Activated T-cell treated with anti-CD3 and anti-CD28 coated beads, Interleukin-2, amount 50 U/mL, for 72 hours (primary cell): ENCODE measurements around the gene SDK2. TPM values are rescaled to one million over a fixed set of nuclear protein-coding genes. Genes with fewer than 3 reads are reported as not detected.

Source experiments
- ATAC-seq, 2 donors: fragments of 150-1000 bp; cut with Tn5 transposase; replicated peaks in 1 of 2; 2 replicates each; pipeline ENCODE4 v1.10.0; 2021; ENCODE audit warnings: moderate library complexity in 2 of 2, mild to moderate bottlenecking in 1 of 2
- DNase-seq, 2 donors: peaks; one replicate each; pipeline ENCODE4 v3.0.0; 2021 to 2022; ENCODE audit warnings: mixed read lengths in 1 of 2
- H3K27ac Mint-ChIP-seq: one replicate; pipeline ENCODE4 v1.8.0; 2022; ENCODE audit warnings: mild to moderate bottlenecking, moderate library complexity, mixed read lengths
- H3K27me3 Mint-ChIP-seq: one replicate; pipeline ENCODE4 v1.8.0; 2022; ENCODE audit warnings: low read depth, mixed read lengths
- H3K36me3 Mint-ChIP-seq, 2 donors: one replicate each; pipeline ENCODE4 v1.8.0; 2022; ENCODE audit warnings: mixed read lengths in 2 of 2, mild to moderate bottlenecking in 1 of 2; ENCODE audit not compliant: insufficient read depth in 2 of 2
- H3K4me1 Mint-ChIP-seq: one replicate; pipeline ENCODE4 v1.8.0; 2022; ENCODE audit warnings: low read depth, mixed read lengths
- H3K4me3 Mint-ChIP-seq, 2 donors: one replicate each; pipeline ENCODE4 v1.8.0; 2022; ENCODE audit warnings: mild to moderate bottlenecking in 2 of 2, mixed read lengths in 2 of 2, moderate library complexity in 2 of 2
- H3K9me3 Mint-ChIP-seq, 2 donors: one replicate each; pipeline ENCODE4 v1.8.0; 2022; ENCODE audit warnings: mixed read lengths in 2 of 2
- total RNA-seq, 2 donors: library from RNA; stranded (reverse); gene quantifications; one replicate each; pipeline ENCODE4 v1.2.3, GENCODE V29; 2022

Gene SDK2
- total RNA-seq, 2 donors from 2014 or later, result 0.26 to 0.44 TPM

DNA sequence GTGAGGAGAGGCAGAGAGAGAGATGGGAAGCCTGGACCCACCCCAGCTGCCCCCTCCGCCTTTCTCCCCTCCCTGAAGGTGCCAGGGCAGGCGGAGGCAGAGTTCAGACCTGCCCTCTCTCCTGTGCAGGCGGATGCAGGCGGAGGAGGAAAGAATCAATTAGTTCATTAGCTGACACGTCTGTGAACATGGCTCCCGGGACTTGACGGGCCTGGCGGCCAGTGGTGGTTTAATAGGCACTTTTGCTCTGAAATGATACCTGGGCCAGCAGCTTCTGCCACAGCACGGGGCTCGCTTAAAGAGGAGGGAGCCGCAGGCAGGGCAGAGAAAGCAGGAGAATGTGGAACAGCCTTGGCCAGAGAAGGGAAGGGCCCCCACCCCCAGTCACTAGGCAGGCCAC, 98.1 kb downstream of the SDK2 start:
- Mint-ChIP-seq H3K36me3 (no peaks in the 10 kb centered on the region), H3K27ac (no peak overlapping the region), H3K9me3 (no peaks in the 10 kb centered on the region), H3K4me3 (no peak overlapping the region), H3K4me1 (peaks cover 11% of the 10 kb centered on the region), H3K27me3 (no peaks in the 10 kb centered on the region)
- DNase-seq (no peak), ATAC-seq (no peak)

DNA sequence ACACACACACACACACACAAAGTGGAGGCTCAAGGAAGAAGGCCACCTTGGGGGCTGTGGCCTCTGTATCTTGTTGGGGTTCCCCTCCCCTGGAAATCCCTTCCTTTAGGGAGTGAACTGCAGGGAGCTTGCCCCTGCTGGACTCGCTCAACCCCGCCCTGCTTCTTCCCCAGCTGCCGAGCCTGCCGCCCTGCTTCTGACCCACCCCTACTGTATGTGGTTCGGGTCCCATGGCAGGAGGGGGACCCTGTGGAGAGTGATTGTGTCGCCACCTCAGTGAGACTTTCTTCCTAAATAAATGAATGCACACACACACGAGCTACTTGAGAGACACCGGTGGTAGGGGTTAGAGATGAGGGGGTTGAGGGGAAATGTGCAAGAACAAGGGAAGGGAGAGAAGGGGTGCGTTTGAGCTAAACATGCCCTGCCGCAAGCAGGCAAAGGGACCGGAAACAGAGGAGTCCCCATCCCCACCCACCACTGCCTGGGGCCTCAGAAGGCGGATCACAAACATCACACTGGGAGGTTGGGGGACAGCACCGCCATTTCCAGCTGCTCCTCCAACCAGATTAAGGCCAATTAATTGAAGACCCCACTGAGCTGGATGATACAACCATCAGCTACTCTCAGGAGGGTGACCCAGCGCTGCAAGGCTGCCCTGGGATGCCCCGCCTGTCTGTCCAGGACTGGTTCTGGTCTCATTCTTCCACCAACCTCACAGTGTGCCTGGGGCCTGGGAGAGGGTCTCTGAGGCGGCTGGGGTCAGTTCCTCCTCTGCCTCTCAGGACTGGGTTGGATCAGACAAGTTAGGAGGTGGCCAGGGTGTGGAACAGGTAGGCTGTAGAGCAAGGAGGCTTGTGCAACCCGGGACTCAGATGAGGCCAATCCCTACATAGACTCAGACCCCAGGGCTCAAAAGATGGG, 98.9 kb downstream of the SDK2 start:
- H3K4me3 Mint-ChIP-seq, result no peak overlapping the region
- H3K9me3 Mint-ChIP-seq, result no peaks in the 10 kb centered on the region
- H3K4me1 Mint-ChIP-seq, result peaks cover 11% of the 10 kb centered on the region
- no peak for ATAC-seq
- H3K36me3 Mint-ChIP-seq, result no peaks in the 10 kb centered on the region
- H3K27me3 Mint-ChIP-seq, result no peaks in the 10 kb centered on the region
- no peak for DNase-seq
- no peak overlapping the region for H3K27ac Mint-ChIP-seq

DNA sequence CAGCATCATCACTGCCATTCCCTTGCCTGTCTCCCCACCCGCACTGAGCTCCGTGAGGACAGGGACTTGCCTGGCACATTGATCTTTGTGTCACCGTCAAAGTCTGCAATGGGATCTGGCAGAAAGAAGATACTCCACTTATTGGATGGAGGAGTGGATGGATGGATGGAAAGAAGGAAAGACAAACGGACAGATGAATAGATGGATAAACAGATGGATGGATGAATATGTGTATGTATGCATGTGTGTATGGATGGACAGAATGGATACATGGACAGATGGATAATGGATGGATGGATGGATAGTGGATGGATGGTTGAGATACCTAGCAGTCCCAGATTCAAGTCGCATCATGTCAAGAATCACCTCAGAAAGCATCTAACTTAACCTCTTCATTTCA, 99.9 kb downstream of the SDK2 start:
- Mint-ChIP-seq H3K4me1 (peaks cover 11% of the 10 kb centered on the region), H3K27me3 (no peaks in the 10 kb centered on the region), H3K36me3 (no peaks in the 10 kb centered on the region), H3K9me3 (no peaks in the 10 kb centered on the region), H3K4me3 (no peak overlapping the region), H3K27ac (no peak overlapping the region)
- ATAC-seq, result no peak
- no peak for DNase-seq

DNA sequence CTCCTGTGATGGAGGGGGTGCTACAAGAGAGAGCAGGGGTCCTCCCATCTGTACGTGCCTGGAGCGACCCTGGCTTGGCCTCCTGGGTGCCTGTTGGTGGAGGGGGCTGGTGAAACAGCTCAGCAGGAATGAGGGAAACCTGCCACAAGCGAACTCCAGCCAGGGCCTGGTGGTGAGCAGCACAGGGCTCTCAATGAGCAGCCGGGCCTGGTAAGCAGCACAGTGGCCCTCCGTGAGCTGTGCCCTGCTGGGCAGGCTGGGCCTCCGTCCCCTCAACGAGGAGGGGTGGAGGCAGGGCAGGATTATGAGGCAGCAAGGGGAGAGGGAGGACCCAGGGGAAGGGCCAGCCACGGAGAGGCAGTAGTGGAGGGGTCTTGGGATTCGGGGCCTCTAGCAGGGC, 101.9 kb downstream of the SDK2 start:
- Mint-ChIP-seq H3K27me3 (no peaks in the 10 kb centered on the region), H3K9me3 (no peaks in the 10 kb centered on the region), H3K27ac (no peak overlapping the region), H3K36me3 (no peaks in the 10 kb centered on the region), H3K4me1 (peaks cover 6% of the 10 kb centered on the region), H3K4me3 (no peak overlapping the region)
- DNase-seq (no peak), ATAC-seq (no peak)

DNA sequence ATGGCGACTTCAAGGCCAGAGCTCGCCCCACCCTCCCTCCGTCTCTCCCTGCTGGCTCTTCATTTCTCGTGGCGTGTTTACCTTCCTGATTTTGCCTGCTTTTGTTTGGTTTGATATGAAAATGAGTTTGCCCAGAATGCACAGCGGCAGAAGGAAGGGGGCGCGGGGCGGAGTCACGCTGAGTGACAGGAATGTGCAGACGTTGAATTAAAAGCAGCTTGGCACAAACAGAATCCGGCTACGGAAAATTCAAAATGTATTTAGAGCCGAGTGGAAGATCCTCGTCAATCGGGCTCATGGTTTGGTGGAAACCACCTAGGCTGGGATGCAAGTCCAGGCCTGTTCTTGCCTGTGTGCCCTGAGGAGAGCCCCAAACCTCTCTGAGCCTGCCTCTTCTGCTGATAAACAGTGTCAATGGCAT, 102.7 kb downstream of the SDK2 start:
- DNase-seq, result no peak
- H3K4me3 Mint-ChIP-seq, result no peak overlapping the region
- ATAC-seq, result no peak
- H3K27ac Mint-ChIP-seq, result no peak overlapping the region
- no peaks in the 10 kb centered on the region for H3K4me1 Mint-ChIP-seq
- H3K9me3 Mint-ChIP-seq, result no peaks in the 10 kb centered on the region
- H3K36me3 Mint-ChIP-seq, result no peaks in the 10 kb centered on the region
- no peaks in the 10 kb centered on the region for H3K27me3 Mint-ChIP-seq

DNA sequence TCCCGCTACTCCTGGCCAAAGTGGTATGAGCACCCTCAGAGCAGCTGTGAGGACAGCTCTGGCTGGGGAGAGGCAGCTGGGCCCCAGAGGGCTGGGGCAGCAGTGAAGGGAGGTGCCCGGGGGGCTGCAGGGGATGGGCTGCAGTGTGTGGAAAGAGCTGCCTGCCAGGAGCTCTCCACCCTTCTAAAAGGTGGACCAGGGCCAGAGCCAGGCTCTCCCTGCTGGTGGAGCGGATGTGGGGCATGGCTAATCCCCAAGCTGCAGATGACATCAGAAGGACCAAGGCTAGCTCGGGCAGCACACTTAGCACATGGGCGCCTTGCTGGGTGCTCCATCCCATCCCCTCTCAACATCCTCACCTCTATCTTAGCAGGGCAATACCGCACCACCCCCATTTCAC, 103.1 kb downstream of the SDK2 start:
- DNase-seq (no peak), ATAC-seq (no peak)
- no peaks in the 10 kb centered on the region for H3K4me1 Mint-ChIP-seq
- no peak overlapping the region for H3K27ac Mint-ChIP-seq
- no peaks in the 10 kb centered on the region for H3K9me3 Mint-ChIP-seq
- no peaks in the 10 kb centered on the region for H3K27me3 Mint-ChIP-seq
- no peaks in the 10 kb centered on the region for H3K36me3 Mint-ChIP-seq
- no peak overlapping the region for H3K4me3 Mint-ChIP-seq

DNA sequence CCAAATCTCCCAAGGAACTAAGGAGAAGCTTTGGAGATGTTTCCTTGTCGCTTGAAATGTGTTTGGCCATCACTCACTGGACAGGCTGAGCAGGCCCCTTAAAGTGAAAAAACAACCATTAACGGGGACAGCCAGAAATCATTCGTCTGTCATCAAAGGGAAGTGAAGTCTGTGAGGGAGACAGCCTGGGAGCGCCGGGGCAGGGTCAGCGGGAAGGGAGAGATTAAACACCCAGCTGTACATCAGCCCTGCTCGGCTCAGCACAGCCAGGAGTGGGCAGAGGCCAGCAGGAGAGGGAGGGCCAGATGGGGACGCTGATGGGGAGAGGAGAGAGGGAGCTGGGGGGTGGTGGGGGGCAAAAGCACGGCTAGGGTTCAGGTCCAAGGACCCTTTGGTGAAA, 105.1 kb downstream of the SDK2 start:
- Mint-ChIP-seq H3K9me3 (no peaks in the 10 kb centered on the region), H3K27me3 (no peaks in the 10 kb centered on the region), H3K36me3 (no peaks in the 10 kb centered on the region), H3K4me1 (no peaks in the 10 kb centered on the region), H3K27ac (no peak overlapping the region), H3K4me3 (no peak overlapping the region)
- no peak for ATAC-seq
- no peak for DNase-seq

DNA sequence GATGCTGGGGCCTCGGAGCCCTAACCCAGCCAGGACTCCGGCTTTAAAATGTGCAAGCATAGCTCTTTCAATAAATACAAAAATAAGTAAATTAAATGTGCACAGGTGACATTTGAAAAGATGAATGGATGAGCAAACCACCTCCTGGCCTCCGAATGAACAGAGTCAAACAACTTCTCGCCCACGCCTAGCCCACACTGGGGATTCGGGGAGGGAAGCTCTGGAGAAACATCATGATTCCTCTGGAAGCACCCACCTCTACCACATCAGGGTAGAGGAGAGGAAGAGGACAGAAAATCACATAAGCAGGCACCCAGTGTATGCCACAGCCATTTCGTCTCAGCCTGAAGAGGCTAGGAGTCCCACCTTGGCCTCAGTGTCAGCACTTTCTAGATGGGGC, 105.8 kb downstream of the SDK2 start:
- Mint-ChIP-seq H3K4me3 (no peak overlapping the region), H3K36me3 (no peaks in the 10 kb centered on the region), H3K27me3 (no peaks in the 10 kb centered on the region), H3K4me1 (no peaks in the 10 kb centered on the region), H3K9me3 (no peaks in the 10 kb centered on the region), H3K27ac (no peak overlapping the region)
- no peak for DNase-seq
- no peak for ATAC-seq

DNA sequence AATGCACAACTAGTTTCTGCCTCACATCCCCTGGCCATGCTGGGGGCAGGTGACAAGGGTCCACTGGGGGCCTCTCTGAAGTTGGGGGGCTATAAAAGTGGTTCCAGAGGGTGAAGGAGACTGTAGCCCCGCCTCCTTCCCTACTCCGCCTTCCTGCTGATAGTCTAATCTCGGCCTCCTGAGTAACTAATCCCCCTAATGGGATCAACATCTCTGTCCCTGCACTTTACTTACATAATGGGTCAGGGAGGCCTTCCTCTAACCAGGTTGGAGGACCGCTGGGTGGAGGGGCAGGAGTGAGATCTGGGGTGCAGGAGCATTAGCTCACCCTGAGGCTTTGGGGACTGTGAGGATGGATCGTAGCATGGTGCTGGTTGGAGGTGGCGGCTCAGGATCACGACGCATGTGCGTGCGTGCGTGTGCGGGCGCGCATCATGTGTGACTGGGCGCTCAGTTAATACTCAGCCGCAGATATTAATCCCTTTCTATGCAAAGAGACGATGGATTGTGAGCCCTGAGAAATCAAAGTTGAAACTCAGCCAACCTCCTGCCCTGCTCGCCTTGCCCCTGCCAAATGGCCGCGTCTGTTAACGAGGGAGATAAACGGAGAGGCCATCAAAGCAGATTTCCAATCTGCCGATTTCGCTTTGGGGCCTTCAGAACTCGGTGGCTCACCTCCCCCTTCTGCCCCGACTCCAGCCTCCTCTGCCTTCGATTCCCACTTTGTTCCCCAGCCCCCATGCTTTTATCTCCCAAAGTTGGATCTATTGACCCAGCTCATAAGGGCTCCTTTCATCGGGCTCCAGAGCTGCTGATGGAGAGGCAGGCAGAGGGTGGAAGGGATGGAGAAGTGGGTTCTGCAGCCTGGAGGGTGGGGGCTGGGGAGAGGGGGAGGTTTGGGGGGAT, 107.3 kb downstream of the SDK2 start:
- H3K9me3 Mint-ChIP-seq, result no peaks in the 10 kb centered on the region
- no peak overlapping the region for H3K4me3 Mint-ChIP-seq
- H3K27ac Mint-ChIP-seq, result no peak overlapping the region
- ATAC-seq, result no peak
- H3K36me3 Mint-ChIP-seq, result no peaks in the 10 kb centered on the region
- DNase-seq, result no peak
- H3K4me1 Mint-ChIP-seq, result no peaks in the 10 kb centered on the region
- no peaks in the 10 kb centered on the region for H3K27me3 Mint-ChIP-seq

DNA sequence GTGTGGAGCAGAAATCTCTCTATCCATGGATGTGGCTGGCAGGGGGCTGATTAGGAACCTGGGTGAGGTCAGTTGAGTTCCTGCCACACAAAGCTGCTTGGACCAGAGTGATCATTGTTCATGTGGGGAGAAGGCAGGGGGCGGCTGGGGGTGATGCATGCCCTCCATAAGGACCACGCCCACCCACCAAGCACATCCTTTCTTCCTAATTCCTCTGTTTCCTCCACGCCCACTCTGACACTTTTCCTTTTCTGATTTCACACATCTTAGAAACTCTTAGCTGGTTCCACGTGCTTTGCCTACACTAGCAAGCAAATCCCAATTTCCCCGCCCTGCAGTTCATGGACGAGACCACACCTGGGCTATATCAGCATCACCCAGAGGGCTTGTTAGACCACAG, 108.5 kb downstream of the SDK2 start:
- ATAC-seq (no peak), DNase-seq (no peak)
- Mint-ChIP-seq H3K27ac (no peak overlapping the region), H3K27me3 (no peaks in the 10 kb centered on the region), H3K36me3 (no peaks in the 10 kb centered on the region), H3K4me3 (no peak overlapping the region), H3K4me1 (no peaks in the 10 kb centered on the region), H3K9me3 (no peaks in the 10 kb centered on the region)

DNA sequence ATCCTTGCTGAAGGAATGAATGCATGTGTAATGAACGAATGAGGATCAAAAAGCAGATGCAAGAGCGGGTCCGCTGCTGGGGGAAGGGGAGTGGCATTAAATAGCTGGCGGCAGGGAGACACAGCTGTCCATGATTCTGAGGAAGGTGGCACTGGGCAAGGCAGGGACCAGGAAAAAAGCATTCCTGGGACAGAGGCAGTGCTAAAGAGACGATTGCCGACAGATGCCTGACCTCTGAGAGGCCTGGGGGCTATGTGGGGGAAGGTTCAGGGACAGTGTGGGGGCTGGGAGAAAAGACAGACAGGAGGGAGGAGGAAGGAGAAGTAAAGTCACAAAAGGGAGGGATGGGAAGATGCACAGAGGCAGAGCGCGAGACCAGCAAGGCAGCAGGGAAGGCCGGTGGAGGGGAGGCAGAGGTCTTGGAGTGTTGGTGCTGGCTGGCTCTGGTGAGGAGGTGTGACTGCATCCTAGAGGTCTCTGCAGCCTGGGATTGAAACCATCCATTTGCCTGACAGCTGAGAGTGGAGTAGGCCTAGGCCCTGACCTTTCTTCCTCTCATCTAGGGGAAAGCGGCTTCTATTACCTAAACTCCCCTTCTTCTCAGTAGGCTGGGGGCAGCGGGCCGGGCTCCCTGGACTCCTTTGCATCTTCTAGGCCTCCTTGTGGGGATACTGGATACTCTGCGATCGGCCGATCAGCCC, 109.9 kb downstream of the SDK2 start:
- DNase-seq, result no peak
- Mint-ChIP-seq H3K4me1 (no peaks in the 10 kb centered on the region), H3K36me3 (no peaks in the 10 kb centered on the region), H3K27me3 (no peaks in the 10 kb centered on the region), H3K4me3 (no peak overlapping the region), H3K9me3 (no peaks in the 10 kb centered on the region), H3K27ac (no peak overlapping the region)
- no peak for ATAC-seq

DNA sequence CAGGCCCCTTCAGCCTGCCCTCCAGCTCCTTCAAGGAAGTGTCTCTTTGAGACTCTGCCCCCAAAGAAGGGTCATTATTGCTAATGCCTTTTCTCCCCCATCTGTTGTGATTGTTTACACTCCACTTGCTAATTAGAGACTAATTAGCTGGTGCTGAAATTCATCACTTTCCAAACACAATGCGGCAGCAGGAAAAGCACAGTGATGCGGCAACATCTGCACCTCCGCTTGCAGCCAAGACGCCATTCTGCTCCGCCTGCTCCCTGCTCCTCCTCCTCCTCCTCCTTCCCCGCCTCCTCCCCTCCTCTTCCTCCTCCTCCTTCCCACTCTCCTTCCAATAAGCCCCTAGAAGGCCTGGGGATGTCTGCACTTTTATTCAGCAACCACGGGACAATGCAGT, 110.5 kb downstream of the SDK2 start:
- no peak overlapping the region for H3K4me3 Mint-ChIP-seq
- H3K36me3 Mint-ChIP-seq, result no peaks in the 10 kb centered on the region

DNA sequence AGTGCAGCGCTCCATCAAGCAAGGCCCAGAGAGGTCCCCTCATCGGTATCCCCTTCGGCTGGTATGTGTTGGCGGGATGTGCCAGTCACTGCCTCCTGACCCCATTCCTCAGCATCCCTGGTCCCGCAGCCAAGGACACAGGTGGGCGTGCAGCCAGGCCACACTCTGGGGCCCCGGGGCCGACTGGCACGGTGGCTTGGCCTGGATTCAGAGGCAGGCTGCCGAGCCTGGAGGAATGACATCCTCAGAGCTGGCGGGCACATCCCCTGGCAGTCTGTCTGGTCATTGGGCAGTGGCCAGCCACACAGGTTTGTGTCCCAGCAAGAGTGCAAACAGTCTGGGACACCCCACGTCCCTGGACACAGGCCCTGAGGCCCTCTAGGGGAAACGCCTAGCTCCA, 111.1 kb downstream of the SDK2 start:
- DNase-seq, result no peak
- Mint-ChIP-seq H3K9me3 (no peaks in the 10 kb centered on the region), H3K36me3 (no peaks in the 10 kb centered on the region), H3K4me3 (no peak overlapping the region), H3K4me1 (no peaks in the 10 kb centered on the region), H3K27ac (no peak overlapping the region), H3K27me3 (no peaks in the 10 kb centered on the region)
- no peak for ATAC-seq

More for the DNA sequence above, 110.5 kb downstream of the SDK2 start:
- Mint-ChIP-seq H3K27ac (no peak overlapping the region), H3K27me3 (no peaks in the 10 kb centered on the region), H3K9me3 (no peaks in the 10 kb centered on the region), H3K4me1 (no peaks in the 10 kb centered on the region)
- DNase-seq (no peak), ATAC-seq (no peak)
